Tibial nerve (tissue), 4 donors: ENCODE data around the gene HOXC4. TPM values are rescaled to one million over a fixed set of nuclear protein-coding genes. Genes with fewer than 3 reads are reported as not detected.

ENCODE experiments used
- DNase-seq, 2 donors: peaks; one replicate each; pipeline ENCODE4 v3.0.0-alpha.2; 2019; ENCODE audit warnings: low spot score in 2 of 2
- H3K27ac ChIP-seq, 4 donors: fragments of 200-600 bp; sonication (generic) in 3 of 4; one replicate each; pipeline ENCODE4 v1.5.1; 2017 to 2019; ENCODE audit warnings: mild to moderate bottlenecking in 1 of 4
- H3K27me3 ChIP-seq, 2 donors: fragments of 200-600 bp; sonication (generic) in 1 of 2; one replicate each; pipeline versions ENCODE4 v1.5.1 to v1.6.0; 2017 to 2019
- H3K36me3 ChIP-seq, 3 donors: fragments of 200-600 bp; sonication (generic); one replicate each; pipeline ENCODE4 v1.5.1; 2018 to 2019
- H3K4me1 ChIP-seq, 4 donors: fragments of 200-600 bp; sonication (generic) in 3 of 4; one replicate each; pipeline ENCODE4 v1.5.1; 2017 to 2019
- H3K4me3 ChIP-seq, 4 donors: fragments of 200-600 bp; sonication (generic) in 3 of 4; one replicate each; pipeline ENCODE4 v1.5.1; 2017 to 2019; ENCODE audit warnings: mild to moderate bottlenecking in 1 of 4, moderate library complexity in 1 of 4
- H3K9me3 ChIP-seq, 4 donors: fragments of 200-600 bp; sonication (generic) in 3 of 4; one replicate each; pipeline ENCODE4 v1.5.1; 2017 to 2019
- EP300 ChIP-seq, 2 donors: sonication (generic); formaldehyde crosslinking; IDR thresholded peaks; one replicate each; pipeline ENCODE4 v1.6.1; 2017; ENCODE audit warnings: antibody characterized with exemption in 2 of 2, mild to moderate bottlenecking in 1 of 2
- POLR2A ChIP-seq, 2 donors: fragments of 450-650 bp; IDR thresholded peaks; one replicate each; pipeline ENCODE4 v1.6.1; 2017; ENCODE audit warnings: antibody characterized with exemption in 2 of 2, mild to moderate bottlenecking in 2 of 2, moderate library complexity in 2 of 2
- WGBS, 2 donors: methylation state at CpG; one replicate each; pipeline ENCODE4 v1.1.5; 2018; 5-methylcytosine and 5-hydroxymethylcytosine counted together
- total RNA-seq, 4 donors: library from RNA; depleted of rRNA; stranded (reverse); fragments of >200 nt; gene quantifications; one replicate each; pipeline ENCODE4 v1.1.0, GENCODE V29; 2016
- TF ChIP-seq, protein P1 (sequence below), 5 experiments: fragments of 200-600 bp in 3 of 5; fragments of 450-650 bp in 2 of 5; sonication (generic) in 3 of 5; IDR thresholded peaks; one replicate each; pipeline ENCODE4 v1.5.1; 2016 to 2019; ENCODE audit warnings: antibody characterized with exemption in 5 of 5, mild to moderate bottlenecking in 3 of 5, moderate library complexity in 2 of 5

HOXC4 gene
- total RNA-seq, 4 donors from 2014 or later: 2.7 to 8.1 (median 4.1) TPM

DNA sequence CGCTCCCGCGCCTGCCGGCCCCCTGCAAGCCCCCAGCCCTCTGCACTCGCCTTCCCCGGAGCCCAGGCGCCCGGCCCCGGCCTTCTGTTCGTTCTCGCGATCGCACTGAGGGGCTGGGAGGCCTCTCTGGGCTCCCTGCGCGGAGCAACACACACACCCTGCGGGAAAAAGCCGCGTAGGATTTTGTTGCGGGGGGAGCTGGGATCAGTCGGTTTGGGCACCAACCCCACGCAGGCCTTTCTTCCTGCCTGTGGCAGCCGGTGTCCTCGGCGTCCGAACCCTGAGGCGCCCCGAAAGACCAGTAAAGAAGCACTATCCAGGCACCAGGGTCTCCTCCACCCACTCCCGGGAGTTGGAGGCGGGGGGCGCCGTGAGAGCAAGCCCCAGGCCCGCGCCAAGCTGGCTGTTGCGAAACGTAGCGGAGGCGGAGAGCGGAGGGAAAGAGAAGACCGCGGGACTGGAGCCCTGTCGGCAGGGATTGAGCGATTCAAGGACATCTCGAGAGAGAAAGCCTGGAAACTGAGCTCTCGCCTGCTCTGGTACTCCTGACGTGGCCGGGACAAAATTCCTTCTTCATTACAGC is 22.7 kb upstream of the HOXC4 start:
- Histone ChIP-seq H3K27me3 (peaks cover 0 to 59% of the 10 kb centered on the region in 2 donors), H3K4me3 (peak overlapping the region in 3 of 4 donors; percentile 9 to 40 (median 16)), H3K4me1 (peaks cover 0 to 99% (median 28%) of the 10 kb centered on the region in 4 donors), H3K9me3 (no peaks in the 10 kb centered on the region), H3K27ac (peak overlapping the region; percentile 65 to 99 (median 81)), H3K36me3 (peaks cover 0 to 7% (median 0%) of the 10 kb centered on the region in 3 donors)
- DNase-seq: no peak
- TF ChIP-seq, protein P1, sequence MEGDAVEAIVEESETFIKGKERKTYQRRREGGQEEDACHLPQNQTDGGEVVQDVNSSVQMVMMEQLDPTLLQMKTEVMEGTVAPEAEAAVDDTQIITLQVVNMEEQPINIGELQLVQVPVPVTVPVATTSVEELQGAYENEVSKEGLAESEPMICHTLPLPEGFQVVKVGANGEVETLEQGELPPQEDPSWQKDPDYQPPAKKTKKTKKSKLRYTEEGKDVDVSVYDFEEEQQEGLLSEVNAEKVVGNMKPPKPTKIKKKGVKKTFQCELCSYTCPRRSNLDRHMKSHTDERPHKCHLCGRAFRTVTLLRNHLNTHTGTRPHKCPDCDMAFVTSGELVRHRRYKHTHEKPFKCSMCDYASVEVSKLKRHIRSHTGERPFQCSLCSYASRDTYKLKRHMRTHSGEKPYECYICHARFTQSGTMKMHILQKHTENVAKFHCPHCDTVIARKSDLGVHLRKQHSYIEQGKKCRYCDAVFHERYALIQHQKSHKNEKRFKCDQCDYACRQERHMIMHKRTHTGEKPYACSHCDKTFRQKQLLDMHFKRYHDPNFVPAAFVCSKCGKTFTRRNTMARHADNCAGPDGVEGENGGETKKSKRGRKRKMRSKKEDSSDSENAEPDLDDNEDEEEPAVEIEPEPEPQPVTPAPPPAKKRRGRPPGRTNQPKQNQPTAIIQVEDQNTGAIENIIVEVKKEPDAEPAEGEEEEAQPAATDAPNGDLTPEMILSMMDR (IDR thresholded peaks at IDR 0.05): peak in 1 of 5 experiments; percentile 19
- TF ChIP-seq EP300 (IDR thresholded peaks at IDR 0.05): peak in 1 of 2 donors; percentile 64
- TF ChIP-seq POLR2A (IDR thresholded peaks at IDR 0.05): peak in 1 of 2 donors; percentile 14
- whole genome bisulfite sequencing, 2 donors: 44 to 48% methylated on average over 36 to 46 of the region's 46 CpGs

DNA sequence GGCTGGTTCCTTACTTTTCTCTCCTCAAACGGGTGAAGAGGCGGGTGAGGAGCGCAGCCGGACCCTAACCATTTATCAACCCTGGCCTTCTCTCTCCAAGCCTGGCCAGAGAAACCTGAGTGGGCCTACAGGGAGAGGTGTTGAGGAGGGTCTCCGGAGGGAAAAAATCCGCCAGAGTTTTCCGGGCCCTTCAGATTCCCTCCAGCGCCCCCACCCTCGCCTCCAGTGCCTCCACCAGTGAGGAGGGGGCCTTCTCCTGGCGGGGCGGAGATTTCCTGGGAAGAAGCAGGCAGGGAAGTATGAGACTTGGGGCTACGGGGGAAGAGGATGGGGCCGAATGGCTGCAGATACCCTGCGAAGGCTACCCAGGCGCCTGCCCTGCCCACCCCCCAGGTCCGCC is 22.2 kb upstream of the HOXC4 start:
- peak overlapping the region; percentile 65 to 99 (median 81) for H3K27ac ChIP-seq
- H3K4me1 ChIP-seq: peaks cover 0 to 97% (median 23%) of the 10 kb centered on the region in 4 donors
- DNase-seq: no peak
- H3K4me3 ChIP-seq: peak overlapping the region in 3 of 4 donors; percentile 9 to 40 (median 16)
- no peak for TF ChIP-seq EP300 (IDR thresholded peaks at IDR 0.05)
- no peak for TF ChIP-seq POLR2A (IDR thresholded peaks at IDR 0.05)
- TF ChIP-seq, protein P1 (IDR thresholded peaks at IDR 0.05): no peak
- 63 to 64% methylated on average over 16 of the region's 16 CpGs for WGBS, 2 donors
- peaks cover 0 to 7% (median 0%) of the 10 kb centered on the region in 3 donors for H3K36me3 ChIP-seq
- no peaks in the 10 kb centered on the region for H3K9me3 ChIP-seq
- peaks cover 0 to 54% of the 10 kb centered on the region in 2 donors for H3K27me3 ChIP-seq

DNA sequence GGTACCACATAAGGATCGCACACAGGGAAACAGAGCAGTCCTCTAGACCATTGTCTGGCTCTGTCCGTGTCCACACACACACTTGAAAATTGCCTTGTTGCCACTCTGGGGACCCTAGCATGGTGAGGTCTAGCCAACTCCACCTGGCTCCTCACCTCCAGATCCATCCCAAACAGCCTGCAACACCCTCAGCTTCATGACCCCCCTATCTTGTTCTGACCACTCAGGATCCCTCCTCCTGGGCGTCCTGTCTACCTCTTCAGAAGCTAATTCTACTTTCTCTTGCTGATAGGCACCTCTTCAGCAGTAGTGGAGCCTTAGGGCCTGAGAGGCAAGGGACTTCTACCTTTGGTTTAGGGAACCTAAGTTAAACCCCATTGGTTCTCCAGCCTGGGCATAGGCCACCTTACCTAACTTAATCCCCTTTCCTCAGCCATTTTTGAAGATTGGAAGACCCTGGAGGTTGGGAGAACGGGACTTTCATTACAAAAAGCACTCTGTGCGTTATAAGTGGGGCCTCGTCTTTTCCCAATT is 21.5 kb upstream of the HOXC4 start:
- H3K4me1 ChIP-seq: peaks cover 0 to 97% (median 18%) of the 10 kb centered on the region in 4 donors
- 37 to 44% methylated on average over 6 of the region's 6 CpGs for WGBS, 2 donors
- peaks cover 0 to 7% (median 0%) of the 10 kb centered on the region in 3 donors for H3K36me3 ChIP-seq
- H3K27ac ChIP-seq: peak overlapping the region; percentile 66 to 99 (median 82)
- TF ChIP-seq, protein P1 (IDR thresholded peaks at IDR 0.05): no peak
- TF ChIP-seq EP300 (IDR thresholded peaks at IDR 0.05): no peak
- TF ChIP-seq POLR2A (IDR thresholded peaks at IDR 0.05): no peak
- no peaks in the 10 kb centered on the region for H3K9me3 ChIP-seq
- no peak for DNase-seq
- H3K4me3 ChIP-seq: peak overlapping the region in 2 of 4 donors; percentile 38 to 42
- peaks cover 0 to 53% of the 10 kb centered on the region in 2 donors for H3K27me3 ChIP-seq

DNA sequence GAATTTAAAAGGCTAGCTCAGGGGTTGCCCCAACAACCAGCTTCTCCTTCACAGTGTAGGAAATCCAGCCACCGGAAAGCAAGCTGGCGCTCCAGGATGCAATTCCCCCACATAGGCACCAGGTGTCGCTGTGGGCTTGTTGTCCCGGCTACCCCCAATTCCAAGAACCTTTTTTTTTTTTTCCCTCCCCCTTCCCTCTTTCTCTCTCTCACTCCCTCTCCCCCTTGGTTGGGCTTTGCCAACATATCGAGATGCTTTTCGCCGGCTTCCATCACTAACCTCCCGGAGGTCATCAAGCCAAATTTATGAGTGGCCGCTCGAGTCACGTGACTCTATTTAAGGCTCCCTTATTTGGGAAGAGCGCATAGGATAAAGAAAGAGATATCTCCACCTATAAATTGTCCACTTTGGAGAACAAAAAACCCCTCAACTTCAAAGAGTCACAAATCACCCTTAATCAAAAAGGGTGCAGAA is 21.0 kb upstream of the HOXC4 start, which contains the start of gene HOXC5:
Gene HOXC5 (plus strand): TSS at position 424 of the 474 bp plus-strand sequence. CDS start 73 bp downstream, outside the sequence.
- TF ChIP-seq, protein P1 (IDR thresholded peaks at IDR 0.05): peak; percentile 89 to 98 (median 96)
- no peak for TF ChIP-seq POLR2A (IDR thresholded peaks at IDR 0.05)
- H3K36me3 ChIP-seq: peaks cover 0 to 7% (median 0%) of the 10 kb centered on the region in 3 donors
- H3K4me3 ChIP-seq: peak within 1 kb of the TSS; percentile 38 to 77 (median 49)
- peak within 1 kb of the TSS; percentile 66 to 99 (median 82) for H3K27ac ChIP-seq
- WGBS, 2 donors: 2 to 3% methylated on average over 12 of the region's 12 CpGs
- peak; percentile 55 to 78 for DNase-seq
- H3K4me1 ChIP-seq: peaks cover 0 to 97% (median 16%) of the 10 kb centered on the region in 4 donors
- peaks cover 0 to 49% of the 10 kb centered on the region in 2 donors for H3K27me3 ChIP-seq
- H3K9me3 ChIP-seq: no peaks in the 10 kb centered on the region
